GM12864 (cell line): ENCODE data around the gene TMIGD2.

Experiments used
- DNase-seq: peaks from one replicate; pipeline ENCODE4 v3.0.0-alpha.2; 2011; ENCODE audit warnings: low read depth
- H3K4me3 ChIP-seq: 2 replicates; pipeline ENCODE4 v1.5.1; 2011; ENCODE audit warnings: mild to moderate bottlenecking, low read depth, low read length, control low read depth
- CTCF ChIP-seq: IDR thresholded peaks from 2 replicates; pipeline ENCODE4 v1.5.1; 2011; ENCODE audit warnings: low read depth, mild to moderate bottlenecking, moderate library complexity, low read length, control low read depth, inconsistent platforms; ENCODE audit errors: missing control alignments

TMIGD2 gene

DNA sequence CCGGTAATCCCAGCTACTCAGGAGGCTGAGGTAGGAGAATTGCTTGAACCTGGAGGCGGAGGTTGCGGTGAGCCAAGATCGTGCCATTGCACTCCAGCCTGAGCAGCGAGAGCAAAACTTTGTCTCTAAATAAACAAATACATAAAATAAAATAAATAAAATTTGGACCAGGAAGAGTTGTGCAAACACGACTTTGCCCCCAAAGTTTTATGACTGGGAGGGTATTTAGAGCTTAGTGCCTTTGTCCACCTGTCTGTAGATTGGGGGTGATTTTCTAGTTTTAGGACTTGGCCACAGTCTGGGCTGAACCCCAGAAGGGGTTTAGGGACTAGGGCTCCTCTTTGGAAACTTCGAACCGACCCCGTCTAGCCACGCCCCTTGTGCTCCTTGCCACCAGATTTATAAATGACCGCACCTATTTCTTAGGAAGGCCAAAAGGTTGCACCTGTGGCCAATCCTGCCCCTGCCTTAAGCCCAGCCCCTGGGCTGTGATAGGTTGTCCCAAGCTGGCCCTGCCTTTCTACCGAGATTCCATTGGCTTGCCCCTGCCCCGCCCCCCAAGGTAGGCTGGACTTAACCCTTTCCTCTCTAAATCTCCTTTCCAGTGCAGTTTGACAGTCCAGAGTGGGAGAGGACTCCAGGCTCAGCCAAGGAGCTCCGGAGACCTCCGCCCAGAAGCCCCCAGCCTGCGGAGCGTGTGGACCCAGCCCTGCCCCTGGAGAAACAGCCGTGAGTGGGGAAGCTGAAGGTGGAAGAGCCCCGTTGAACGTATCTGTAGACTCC, 17.8 kb downstream of the TMIGD2 start:
- H3K4me3 ChIP-seq = no peak overlapping the region
- DNase-seq = no peak
- TF ChIP-seq CTCF = no peak

- TF ChIP-seq CTCF = no peak
- DNase-seq = no peak
- H3K4me3 ChIP-seq = no peak overlapping the region
These were observed 22.4 kb downstream of the TMIGD2 start for GRCh38 chr19:4279530-4280422.

- no peak for TF ChIP-seq CTCF
- no peak for DNase-seq
- no peak overlapping the region for H3K4me3 ChIP-seq
These were observed 23.0 kb downstream of the TMIGD2 start for GRCh38 chr19:4279267-4279529.

- DNase-seq = no peak
- TF ChIP-seq CTCF = no peak
- no peak within 1 kb of the TSS for H3K4me3 ChIP-seq
These were observed 23.5 kb downstream of the TMIGD2 start, which contains the start of gene SHD for GRCh38 chr19:4278419-4279266. TSS of gene SHD (plus strand) at chr19:4279266. CDS start at chr19:4280064, 798 bp downstream.

GRCh38 chr19:4278010-4278409, 24.2 kb downstream of the TMIGD2 start:
- no peak overlapping the region for H3K4me3 ChIP-seq
- no peak for DNase-seq

More at GRCh38 chr19:4278010-4278409, 24.2 kb downstream of the TMIGD2 start:
- no peak for TF ChIP-seq CTCF
